ELF-1 (cell line): ENCODE results near the gene COA8.
"Not testable (repeated sequence)": the region's sequence is repeated elsewhere in the genome, so short reads cannot be mapped to it uniquely, and the experiment has no call there.

Source experiments
- DNase-seq: peaks from one replicate; pipeline ENCODE4 v3.0.0-alpha.2; 2016; ENCODE audit warnings: low read depth, low spot score

Gene COA8

GRCh38 chr14:103525430-103526246, 37.1 kb upstream of the COA8 start:
- not testable (repeated sequence) for DNase-seq

GRCh38 chr14:103526247-103526913, 36.4 kb upstream of the COA8 start:
- no peak for DNase-seq

GRCh38 chr14:103526914-103527248, 35.9 kb upstream of the COA8 start:
- DNase-seq = no peak

DNA sequence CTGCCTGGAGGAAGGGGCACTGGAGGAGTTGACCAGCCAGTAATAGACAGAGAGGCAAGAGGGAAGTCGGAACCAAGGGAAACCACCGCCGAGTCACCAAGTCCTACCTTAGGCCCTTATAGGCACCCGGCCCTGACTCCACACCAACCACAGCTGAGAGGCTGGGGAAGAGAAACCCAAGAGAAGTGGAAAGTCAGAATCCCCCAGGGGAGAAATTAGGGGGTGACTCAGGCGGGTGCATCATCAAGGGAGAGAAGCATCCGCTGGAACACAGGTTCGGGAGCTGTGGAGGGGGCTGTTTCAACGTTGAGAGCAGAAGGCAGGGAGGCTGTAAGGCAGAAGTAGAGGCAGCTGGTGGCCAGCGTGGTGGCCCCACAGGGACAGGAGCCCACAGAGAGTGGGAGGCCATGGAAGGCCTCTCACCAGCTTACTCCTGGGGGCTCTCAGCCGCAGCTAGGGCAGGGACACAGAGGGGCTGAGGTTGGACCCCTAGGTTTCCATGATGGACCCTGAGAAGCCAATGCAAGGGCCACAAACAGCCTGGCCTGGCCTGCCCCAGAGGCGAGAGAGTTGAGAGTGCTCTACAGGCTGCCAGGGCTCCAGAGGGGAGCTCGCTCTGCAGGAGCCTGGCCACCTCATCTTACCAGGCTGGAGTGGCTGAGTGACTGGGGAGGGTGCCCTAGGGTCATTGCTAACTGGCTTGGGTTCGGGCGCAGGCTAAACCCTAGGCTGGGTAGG, 35.2 kb upstream of the COA8 start:
- DNase-seq = peak; percentile 3

DNA sequence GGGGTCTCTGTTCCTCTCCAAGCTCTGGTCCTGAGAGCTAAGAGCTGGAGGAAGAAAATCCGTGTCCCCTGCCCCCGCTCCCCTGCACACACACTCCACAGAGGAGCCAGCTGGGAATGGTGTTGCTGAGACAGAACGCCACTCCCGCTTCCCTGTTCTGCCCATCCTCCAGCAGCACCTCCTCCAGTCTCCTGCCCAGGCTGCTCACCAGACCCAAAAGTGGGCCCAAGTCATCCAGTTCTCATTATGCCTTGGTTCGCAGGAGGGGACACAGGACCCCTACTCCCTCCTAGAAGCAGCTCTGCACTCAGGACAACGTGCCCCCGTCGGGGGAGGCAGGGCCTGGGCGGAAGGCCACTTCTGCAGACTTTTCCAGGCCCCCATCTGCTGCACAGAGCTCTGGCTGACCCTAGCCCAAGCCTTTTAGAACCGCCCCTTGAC, 34.6 kb upstream of the COA8 start:
- DNase-seq = peak; percentile 28

- peak; percentile 76 for DNase-seq
Measured at GRCh38 chr14:103528587-103529382, 34.0 kb upstream of the COA8 start, which contains the start of gene TRMT61A. TSS of gene TRMT61A (plus strand) at chr14:103529196. CDS start at chr14:103529979, 783 bp downstream.

DNA sequence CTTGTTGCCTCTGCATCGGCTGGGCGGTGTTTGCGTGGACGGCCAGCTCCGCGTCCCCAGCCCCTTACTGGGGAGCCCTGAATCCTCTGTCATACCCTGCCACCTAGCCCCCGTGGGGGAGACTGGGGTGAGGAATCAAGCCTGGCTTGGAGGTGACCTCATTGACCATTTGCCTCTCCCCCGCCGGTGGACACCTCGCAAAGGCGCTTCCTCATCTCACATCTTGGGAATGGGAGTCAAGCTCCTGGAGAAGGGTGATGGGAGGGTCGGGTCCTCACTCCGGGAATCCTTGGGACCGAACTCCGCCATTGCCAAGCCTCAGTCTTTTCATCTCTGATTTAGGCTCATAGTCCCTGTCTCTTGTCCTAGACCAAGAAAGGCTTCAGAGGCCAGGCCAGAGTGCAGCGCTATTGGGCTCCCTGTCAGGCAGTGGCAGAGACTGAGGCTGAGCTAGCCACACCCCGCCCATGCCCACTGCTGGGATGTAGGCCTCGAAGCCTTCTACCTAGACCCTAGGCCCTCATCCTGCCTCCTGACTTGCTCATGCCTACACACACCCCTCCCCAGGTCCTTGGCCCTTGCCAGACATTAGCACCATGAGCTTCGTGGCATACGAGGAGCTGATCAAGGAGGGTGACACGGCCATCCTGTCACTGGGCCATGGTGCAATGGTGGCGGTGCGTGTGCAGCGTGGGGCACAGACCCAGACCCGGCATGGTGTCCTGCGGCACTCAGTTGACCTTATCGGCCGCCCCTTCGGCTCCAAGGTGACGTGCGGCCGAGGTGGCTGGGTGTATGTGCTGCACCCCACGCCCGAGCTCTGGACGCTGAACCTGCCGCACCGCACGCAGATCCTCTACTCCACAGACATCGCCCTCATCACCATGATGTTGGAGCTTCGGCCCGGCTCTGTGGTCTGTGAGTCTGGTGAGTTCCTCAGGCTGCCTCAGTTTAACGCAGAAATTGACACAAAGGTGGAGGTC, 33.1 kb upstream of the COA8 start:
- DNase-seq = no peak

- peak; percentile 73 for DNase-seq
Measured at GRCh38 chr14:103530390-103530789, 32.4 kb upstream of the COA8 start.

- DNase-seq = no peak
Measured at GRCh38 chr14:103530831-103531230, 31.9 kb upstream of the COA8 start.

- DNase-seq = no peak
Measured at GRCh38 chr14:103531421-103532215, 31.1 kb upstream of the COA8 start.

DNA sequence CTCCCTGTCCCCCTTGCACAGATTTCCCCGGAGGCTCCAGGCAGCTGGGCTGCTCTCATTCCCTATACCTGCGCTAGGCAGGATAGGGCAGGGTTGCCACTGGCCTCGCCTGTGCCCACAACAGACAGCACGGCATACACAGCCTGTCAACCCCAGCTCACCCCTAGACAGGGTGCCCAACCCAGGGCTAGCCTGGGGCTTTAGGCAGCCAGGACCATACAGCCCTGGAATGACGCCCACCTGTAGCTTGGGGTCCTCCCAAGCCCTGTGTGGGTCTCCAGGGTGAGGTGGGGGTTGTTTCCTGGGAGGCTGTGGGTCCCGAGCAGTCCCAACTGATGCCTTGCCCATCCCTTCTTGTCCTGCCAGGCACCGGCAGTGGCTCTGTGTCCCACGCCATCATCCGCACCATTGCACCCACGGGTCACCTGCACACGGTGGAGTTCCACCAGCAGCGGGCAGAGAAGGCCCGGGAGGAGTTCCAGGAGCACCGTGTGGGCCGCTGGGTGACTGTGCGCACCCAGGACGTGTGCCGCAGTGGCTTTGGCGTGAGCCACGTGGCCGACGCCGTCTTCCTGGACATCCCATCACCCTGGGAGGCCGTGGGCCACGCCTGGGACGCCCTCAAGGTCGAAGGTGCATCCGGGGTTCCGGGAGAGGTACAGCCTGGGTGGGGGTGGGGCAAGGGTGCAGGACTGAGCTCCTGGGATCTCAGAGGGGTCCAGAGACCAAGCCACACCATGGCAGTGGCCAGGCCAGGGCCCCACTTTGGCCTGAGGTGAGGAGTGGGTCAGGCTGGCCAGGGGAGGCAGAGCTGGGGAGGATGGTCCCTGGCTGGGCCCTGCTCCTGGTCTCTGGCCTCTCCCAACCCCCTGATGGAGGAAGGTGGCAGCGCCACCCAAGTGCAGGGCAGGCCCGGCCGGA, 30.3 kb upstream of the COA8 start:
- DNase-seq = no peak

DNA sequence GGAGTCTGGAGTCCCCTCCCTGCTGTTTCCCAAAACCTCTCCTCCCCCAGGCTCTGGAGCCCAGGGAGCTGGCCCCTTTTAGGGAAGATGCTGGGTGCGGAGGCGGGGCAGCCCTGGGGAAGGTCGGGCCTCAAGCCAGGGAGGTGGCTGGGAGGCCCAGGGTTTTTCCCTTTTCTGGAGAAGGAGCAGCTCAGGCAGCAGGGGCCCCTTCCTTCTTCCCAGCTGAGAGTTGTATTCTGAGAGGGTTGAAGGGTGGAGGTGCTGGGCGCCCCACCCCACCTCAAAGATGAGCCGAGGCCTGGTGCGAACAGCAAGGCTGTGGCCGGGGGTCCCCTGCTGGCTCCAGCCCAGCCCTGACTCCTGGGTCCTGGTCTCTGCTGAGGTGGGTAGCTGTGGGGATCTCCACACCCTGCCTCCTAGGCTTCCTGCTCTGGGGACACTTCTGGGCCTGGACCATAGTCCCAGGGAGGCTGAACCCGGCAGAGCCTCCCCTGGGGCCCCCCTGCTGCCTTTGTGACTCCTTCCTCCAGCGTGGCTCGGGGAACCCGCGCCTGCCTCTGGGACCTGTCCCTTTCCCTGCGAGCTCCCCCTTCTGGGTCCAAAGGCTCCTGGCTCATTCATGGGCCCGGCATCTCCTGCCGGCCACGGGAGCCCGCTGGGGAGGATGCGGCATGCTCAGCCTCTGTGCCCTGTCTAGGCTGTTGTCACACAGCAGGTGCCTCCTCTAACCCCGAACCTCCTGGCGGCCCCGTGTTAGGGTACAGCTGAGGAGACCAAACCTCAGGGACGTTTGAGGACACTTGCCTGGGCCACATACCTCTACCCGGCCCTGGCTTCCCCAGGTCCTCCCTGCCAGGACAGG, 29.4 kb upstream of the COA8 start:
- no peak for DNase-seq

DNA sequence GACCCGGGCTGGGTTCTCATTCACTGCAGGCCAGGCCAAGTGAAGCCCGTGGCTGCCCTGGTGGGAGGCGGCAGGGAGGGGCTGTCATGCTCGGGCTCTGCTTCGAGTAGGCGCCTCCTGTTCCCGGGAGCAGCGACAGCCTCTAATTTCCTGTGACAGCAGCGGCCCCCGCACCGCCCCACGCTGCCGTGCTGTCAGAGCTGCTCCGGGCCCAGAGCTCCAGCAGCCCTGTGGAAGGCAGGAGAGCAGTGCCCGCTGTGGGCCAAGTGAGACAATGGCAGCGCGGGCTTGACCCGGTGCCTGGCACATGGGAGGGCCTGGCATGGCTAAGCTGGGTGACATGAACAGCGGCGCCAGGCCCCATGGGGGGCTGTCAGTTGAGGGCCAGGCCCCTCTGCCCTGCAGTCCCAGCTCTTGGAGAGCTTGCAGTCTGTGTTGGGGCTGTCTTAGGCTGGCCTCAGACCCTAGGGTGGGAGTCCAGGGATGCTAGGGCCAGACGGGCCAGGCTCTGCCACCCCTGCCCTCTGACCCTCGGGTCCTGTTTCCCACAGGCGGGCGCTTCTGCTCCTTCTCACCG, 28.7 kb upstream of the COA8 start:
- DNase-seq = no peak

DNA sequence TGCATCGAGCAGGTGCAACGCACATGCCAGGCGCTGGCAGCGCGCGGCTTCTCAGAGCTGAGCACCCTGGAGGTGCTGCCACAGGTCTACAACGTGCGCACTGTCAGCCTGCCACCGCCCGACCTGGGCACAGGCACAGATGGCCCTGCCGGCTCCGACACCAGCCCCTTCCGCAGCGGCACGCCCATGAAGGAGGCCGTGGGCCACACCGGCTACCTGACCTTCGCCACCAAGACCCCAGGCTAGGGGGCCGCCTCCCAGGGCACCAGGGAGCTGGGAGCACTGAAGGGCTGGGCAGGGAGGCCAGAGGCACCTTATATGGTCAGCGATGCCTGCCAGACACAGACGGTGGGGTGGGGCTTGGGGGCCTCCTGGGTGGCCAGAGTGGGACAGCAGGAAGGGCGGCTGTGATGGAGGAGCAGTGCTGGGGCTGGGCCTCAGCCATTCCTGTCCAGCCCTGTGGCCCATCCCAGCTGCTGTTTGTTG, 28.1 kb upstream of the COA8 start:
- DNase-seq = no peak

DNA sequence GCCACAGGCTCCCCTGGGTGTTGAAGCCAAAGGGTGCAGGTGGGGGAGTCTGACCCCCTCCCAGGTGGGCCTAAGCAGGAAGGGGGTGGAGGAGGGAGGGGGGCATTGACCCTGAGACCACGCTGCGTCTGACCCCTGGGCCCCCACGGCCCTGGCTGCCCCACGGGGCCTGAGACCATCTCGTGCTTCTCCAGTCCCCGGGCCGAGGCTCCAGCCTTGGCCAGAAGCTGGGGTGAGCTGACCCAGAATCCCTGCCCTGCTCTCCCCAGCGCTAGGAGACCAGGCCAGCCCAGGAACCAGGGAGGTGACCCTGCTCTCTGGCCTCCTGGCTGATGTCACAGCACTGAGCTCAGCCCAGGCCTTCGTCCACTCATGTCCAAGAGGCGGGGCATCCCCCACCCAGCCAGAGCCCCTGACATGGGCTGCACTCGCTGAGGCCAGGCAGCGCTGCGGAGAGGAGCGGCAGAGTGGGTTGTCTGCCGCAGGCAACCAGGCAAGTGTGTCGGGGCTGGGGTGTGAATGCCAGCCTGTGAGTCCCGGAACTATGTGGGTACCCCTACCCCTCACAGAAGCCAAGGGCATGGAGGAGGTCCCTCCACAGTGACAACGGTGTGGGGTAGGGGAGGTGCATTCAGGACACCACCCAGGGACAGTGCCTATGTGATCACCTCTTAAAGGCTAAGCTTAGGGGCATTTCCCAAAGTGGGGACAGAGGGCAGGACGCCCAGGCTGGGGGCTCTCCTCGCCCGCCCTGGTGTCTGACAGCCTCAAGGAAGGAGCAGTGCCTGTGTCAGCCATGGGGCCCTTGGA, 27.5 kb upstream of the COA8 start:
- no peak for DNase-seq

GRCh38 chr14:103535891-103536565, 26.7 kb upstream of the COA8 start:
- DNase-seq = no peak
